HG02970 (cell line): ENCODE data around the gene C6orf47.

Source experiments
- ATAC-seq: cut with Tn5 transposase; IDR thresholded peaks from one replicate; pipeline ENCODE4 v1.9.1; 2021; ENCODE audit warnings: mild to moderate bottlenecking, moderate library complexity, moderate number of reproducible peaks; ENCODE audit not compliant: unreplicated experiment, low FRiP score

Gene C6orf47

GRCh38 chr6:31687860-31688693, 27.5 kb upstream of the C6orf47 start:
- ATAC-seq, result no peak

- no peak for ATAC-seq
Observed at GRCh38 chr6:31687321-31687720, 26.7 kb upstream of the C6orf47 start.

- no peak for ATAC-seq
Observed at GRCh38 chr6:31686483-31686882, 25.9 kb upstream of the C6orf47 start.

GRCh38 chr6:31683591-31683990, 23.0 kb upstream of the C6orf47 start:
- no peak for ATAC-seq

- ATAC-seq, result no peak
Observed at GRCh38 chr6:31681135-31681671, 20.6 kb upstream of the C6orf47 start.

GRCh38 chr6:31680226-31681134, 19.9 kb upstream of the C6orf47 start, which contains the start of gene LY6G5C:
Gene LY6G5C, minus strand, starts transcription at chr6:31681067. Its CDS starts 694 bp downstream, at chr6:31680373.
- no peak for ATAC-seq

- no peak for ATAC-seq
Observed at GRCh38 chr6:31677955-31678354, 17.4 kb upstream of the C6orf47 start.

GRCh38 chr6:31676904-31677303, 16.3 kb upstream of the C6orf47 start:
- no peak for ATAC-seq

GRCh38 chr6:31676322-31676903, 15.8 kb upstream of the C6orf47 start:
- ATAC-seq, result no peak

GRCh38 chr6:31669676-31670075, 9.1 kb upstream of the C6orf47 start, which contains the start of gene LY6G5B:
Gene LY6G5B, plus strand, starts transcription at chr6:31669976. Its CDS starts 975 bp downstream, at chr6:31670951.
- ATAC-seq, result no peak

GRCh38 chr6:31666337-31666965, 5.9 kb upstream of the C6orf47 start:
- no peak for ATAC-seq

GRCh38 chr6:31665501-31666336, 5.1 kb upstream of the C6orf47 start, which contains the start of gene CSNK2B:
Gene CSNK2B, plus strand, starts transcription at chr6:31666080. Its CDS starts 752 bp downstream, at chr6:31666832.
- ATAC-seq, result peak; percentile 77

GRCh38 chr6:31664790-31665500, 4.4 kb upstream of the C6orf47 start, which contains the start of gene GPANK1:
Gene GPANK1, minus strand, starts transcription at chr6:31664997. Its CDS starts 519 bp downstream, at chr6:31664478.
- peak; percentile 31 for ATAC-seq

GRCh38 chr6:31663961-31664789, 3.6 kb upstream of the C6orf47 start:
- no peak for ATAC-seq

GRCh38 chr6:31663126-31663960, 2.8 kb upstream of the C6orf47 start:
- ATAC-seq, result no peak

- no peak for ATAC-seq
Observed at GRCh38 chr6:31662124-31662723, 1.6 kb upstream of the C6orf47 start.
